ENCODE data around the gene CHAC1. TPM values are rescaled to one million over a fixed set of nuclear protein-coding genes. Genes with fewer than 3 reads are reported as not detected.

CHAC1 gene
- total and polyA plus RNA-seq, 2 of the 13 experiments (the other 11 are each of a cell fraction or from before 2014, with no cell fraction given) = 0.44 TPM; not detected in 1

DNA sequence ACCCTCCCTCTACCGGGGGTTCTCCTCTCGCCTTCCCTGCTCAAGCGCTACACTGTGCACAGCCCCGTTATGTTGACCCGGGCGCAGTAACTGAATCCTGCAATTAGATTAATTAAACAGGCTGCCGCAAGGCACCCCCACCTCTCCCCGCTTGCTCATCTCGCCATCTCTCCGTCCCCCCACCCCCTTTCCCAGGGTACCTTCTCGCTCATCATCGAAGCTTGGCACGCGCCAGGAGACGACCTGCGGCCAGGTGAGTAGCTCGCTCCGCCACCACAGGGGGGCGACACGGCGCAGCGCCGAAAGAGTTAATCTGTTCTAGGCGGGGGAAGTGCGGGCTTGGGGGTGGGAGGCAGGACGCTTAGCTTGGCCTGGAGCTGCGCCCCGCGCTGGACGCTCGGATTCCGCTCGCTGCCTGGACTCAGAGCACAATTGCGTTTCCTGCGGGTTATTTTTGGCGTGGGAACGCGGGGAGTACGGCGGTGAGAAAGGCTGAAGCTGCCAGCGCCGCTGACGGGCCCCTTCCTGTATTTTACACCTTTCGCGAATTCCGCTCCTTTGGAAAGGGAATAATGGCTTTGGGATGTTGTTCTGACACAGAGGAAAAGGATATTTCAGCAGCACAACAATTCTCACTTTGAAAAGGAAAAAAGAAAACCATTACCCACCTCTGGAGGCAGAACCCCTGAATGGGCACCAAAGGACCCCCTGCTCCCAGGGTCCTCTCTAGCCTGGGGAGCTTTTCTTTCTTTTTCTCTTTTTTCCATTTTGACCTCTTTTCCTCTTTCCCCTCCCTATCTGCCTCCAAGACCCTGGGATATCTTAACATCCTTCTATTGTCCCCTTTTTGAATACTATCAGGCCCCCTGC is 22.6 kb upstream of the CHAC1 start (continued):
- TF ChIP-seq PBX3 (CRISPR knock-in tag; IDR thresholded peaks at IDR 0.05; ENCODE audit: borderline replicate concordance) (no peak), ZBTB21 (CRISPR knock-in tag; IDR thresholded peaks at IDR 0.05) (no peak), ZC3H4 (CRISPR knock-in tag; IDR thresholded peaks at IDR 0.05; ENCODE audit: borderline replicate concordance) (no peak), ZNF335 (CRISPR knock-in tag; IDR thresholded peaks at IDR 0.05) (no peak), DDIT3 (CRISPR knock-in tag; IDR thresholded peaks at IDR 0.05) (no peak), ZFP62 (CRISPR knock-in tag; IDR thresholded peaks at IDR 0.05) (no peak), ZNF234 (CRISPR knock-in tag; conservative IDR thresholded peaks at IDR 0.05) (no peak), ZNF121 (CRISPR knock-in tag; IDR thresholded peaks at IDR 0.05) (no peak), ZFY (CRISPR knock-in tag; IDR thresholded peaks at IDR 0.05) (no peak), ZNF251 (CRISPR knock-in tag; IDR thresholded peaks at IDR 0.05) (no peak), RFX3 (CRISPR knock-in tag; IDR thresholded peaks at IDR 0.05) (no peak), ELF1 (CRISPR knock-in tag; IDR thresholded peaks at IDR 0.05) (no peak), ZNF281 (CRISPR knock-in tag; IDR thresholded peaks at IDR 0.05; ENCODE audit: borderline replicate concordance) (peak; percentile 39; the same call in 1 of the 2 replicates), ZNF552 (CRISPR knock-in tag; IDR thresholded peaks at IDR 0.05; ENCODE audit: borderline replicate concordance) (no peak), ZFP36L1 (CRISPR knock-in tag; IDR thresholded peaks at IDR 0.05) (no peak), HOXA7 (CRISPR knock-in tag; IDR thresholded peaks at IDR 0.05) (no peak)
- TF ChIP-seq, protein P1, sequence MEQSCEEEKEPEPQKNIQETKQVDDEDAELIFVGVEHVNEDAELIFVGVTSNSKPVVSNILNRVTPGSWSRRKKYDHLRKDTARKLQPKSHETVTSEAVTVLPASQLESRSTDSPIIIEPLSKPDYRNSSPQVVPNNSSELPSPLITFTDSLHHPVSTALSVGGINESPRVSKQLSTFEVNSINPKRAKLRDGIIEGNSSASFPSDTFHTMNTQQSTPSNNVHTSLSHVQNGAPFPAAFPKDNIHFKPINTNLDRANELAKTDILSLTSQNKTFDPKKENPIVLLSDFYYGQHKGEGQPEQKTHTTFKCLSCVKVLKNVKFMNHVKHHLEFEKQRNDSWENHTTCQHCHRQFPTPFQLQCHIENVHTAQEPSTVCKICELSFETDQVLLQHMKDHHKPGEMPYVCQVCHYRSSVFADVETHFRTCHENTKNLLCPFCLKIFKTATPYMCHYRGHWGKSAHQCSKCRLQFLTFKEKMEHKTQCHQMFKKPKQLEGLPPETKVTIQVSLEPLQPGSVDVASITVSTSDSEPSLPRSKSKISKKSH (CRISPR knock-in tag; IDR thresholded peaks at IDR 0.05; ENCODE audit: borderline replicate concordance) = 0 out of 2 replicates have a peak, but pooled peaks have one; percentile 24
- TF ChIP-seq, protein P2, sequence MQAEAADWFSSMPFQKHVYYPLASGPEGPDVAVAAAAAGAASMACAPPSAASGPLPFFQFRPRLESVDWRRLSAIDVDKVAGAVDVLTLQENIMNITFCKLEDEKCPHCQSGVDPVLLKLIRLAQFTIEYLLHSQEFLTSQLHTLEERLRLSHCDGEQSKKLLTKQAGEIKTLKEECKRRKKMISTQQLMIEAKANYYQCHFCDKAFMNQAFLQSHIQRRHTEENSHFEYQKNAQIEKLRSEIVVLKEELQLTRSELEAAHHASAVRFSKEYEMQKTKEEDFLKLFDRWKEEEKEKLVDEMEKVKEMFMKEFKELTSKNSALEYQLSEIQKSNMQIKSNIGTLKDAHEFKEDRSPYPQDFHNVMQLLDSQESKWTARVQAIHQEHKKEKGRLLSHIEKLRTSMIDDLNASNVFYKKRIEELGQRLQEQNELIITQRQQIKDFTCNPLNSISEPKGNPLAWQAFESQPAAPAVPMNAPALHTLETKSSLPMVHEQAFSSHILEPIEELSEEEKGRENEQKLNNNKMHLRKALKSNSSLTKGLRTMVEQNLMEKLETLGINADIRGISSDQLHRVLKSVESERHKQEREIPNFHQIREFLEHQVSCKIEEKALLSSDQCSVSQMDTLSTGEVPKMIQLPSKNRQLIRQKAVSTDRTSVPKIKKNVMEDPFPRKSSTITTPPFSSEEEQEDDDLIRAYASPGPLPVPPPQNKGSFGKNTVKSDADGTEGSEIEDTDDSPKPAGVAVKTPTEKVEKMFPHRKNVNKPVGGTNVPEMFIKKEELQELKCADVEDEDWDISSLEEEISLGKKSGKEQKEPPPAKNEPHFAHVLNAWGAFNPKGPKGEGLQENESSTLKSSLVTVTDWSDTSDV (CRISPR knock-in tag; IDR thresholded peaks at IDR 0.05) = no peak
